IMR-90 (cell line): ENCODE data around the gene MTG1.

Experiments
- BHLHE40 ChIP-seq: fragments of 150-350 bp; IDR thresholded peaks from 2 replicates; pipeline ENCODE4 v1.6.1; 2016; ENCODE audit warnings: mild to moderate bottlenecking, low read depth, low read length
- CEBPB ChIP-seq: IDR thresholded peaks from 2 replicates; pipeline ENCODE4 v1.6.1; 2012; ENCODE audit warnings: low read depth, low read length, improper control_type of control experiment
- FOS ChIP-seq: fragments of 150-350 bp; IDR thresholded peaks from 2 replicates; pipeline ENCODE4 v1.6.1; 2016; ENCODE audit warnings: low read depth, low read length
- MAZ ChIP-seq: IDR thresholded peaks from 2 replicates; pipeline ENCODE4 v1.6.1; 2012; ENCODE audit warnings: low read depth, mild to moderate bottlenecking, low read length, improper control_type of control experiment, moderate library complexity, borderline replicate concordance
- MXI1 ChIP-seq: IDR thresholded peaks from 2 replicates; pipeline ENCODE4 v1.6.1; 2012; ENCODE audit warnings: low read depth, mild to moderate bottlenecking, low read length, moderate library complexity, borderline replicate concordance
- NFE2L2 ChIP-seq: fragments of 150-350 bp; IDR thresholded peaks from 2 replicates; pipeline ENCODE4 v1.6.1; 2016; ENCODE audit warnings: low read depth, mild to moderate bottlenecking, low read length
- POLR2A ChIP-seq: IDR thresholded peaks from 2 replicates; pipeline ENCODE4 v1.6.1; 2012; ENCODE audit warnings: mild to moderate bottlenecking, low read depth, low read length
- RAD21 ChIP-seq: IDR thresholded peaks from 2 replicates; pipeline ENCODE4 v1.6.1; 2012; ENCODE audit warnings: low read length, improper control_type of control experiment
- RCOR1 ChIP-seq: IDR thresholded peaks from 2 replicates; pipeline ENCODE4 v1.6.1; 2012; ENCODE audit warnings: mild to moderate bottlenecking, low read length, improper control_type of control experiment; ENCODE audit not compliant: insufficient replicate concordance
- RFX5 ChIP-seq: IDR thresholded peaks from 2 replicates; pipeline ENCODE4 v1.8.0; 2012; ENCODE audit warnings: low read depth, mild to moderate bottlenecking, low read length, moderate library complexity
- SMC3 ChIP-seq: fragments of 150-350 bp; IDR thresholded peaks from 2 replicates; pipeline ENCODE4 v1.6.1; 2016; ENCODE audit warnings: low read depth, mild to moderate bottlenecking, antibody characterized with exemption, low read length, moderate library complexity
- TF ChIP-seq, protein P1 (sequence below): conservative IDR thresholded peaks from 2 replicates; pipeline ENCODE4 v1.5.1; 2012; ENCODE audit warnings: mild to moderate bottlenecking, low read depth, low read length, improper control_type of control experiment

DNA sequence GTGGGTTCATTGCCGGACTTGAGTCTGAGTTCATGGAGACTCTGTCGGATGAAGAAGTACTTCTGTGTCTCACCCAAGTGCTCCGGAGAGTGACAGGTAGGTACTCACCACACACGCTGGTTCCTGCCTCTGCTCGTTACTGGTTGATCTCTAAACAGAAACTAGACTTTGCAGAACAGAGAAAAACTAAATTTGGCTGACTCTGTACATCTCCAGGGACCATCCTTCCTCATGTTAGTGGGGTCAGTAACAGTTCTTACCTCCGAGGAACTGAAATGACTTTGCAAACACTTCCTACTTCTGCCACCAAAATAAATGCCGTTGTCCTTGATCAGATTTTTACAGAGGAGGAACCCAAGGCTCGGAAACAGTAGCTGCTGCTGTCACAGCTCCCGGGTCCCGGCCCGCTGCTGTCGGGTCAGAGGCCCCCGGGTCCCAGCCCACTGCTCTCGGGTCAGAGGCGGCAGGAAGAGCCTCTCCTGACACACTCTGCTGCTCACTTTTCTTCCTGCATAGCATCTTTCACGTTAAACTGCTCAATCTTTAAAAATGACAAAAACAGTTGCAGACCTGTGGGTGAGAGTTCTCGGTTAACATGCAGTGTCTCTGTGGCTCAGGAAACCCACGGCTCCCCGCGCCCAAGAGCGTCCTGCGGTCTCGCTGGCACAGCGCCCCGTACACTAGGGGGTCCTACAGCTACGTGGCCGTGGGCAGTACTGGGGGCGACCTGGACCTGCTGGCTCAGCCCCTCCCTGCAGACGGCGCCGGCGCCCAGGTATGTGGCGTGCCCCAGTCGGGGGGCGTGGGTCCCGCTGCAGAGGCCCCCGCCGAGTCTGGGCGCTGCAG, 4.8 kb upstream of the MTG1 start:
- TF ChIP-seq, protein P1, sequence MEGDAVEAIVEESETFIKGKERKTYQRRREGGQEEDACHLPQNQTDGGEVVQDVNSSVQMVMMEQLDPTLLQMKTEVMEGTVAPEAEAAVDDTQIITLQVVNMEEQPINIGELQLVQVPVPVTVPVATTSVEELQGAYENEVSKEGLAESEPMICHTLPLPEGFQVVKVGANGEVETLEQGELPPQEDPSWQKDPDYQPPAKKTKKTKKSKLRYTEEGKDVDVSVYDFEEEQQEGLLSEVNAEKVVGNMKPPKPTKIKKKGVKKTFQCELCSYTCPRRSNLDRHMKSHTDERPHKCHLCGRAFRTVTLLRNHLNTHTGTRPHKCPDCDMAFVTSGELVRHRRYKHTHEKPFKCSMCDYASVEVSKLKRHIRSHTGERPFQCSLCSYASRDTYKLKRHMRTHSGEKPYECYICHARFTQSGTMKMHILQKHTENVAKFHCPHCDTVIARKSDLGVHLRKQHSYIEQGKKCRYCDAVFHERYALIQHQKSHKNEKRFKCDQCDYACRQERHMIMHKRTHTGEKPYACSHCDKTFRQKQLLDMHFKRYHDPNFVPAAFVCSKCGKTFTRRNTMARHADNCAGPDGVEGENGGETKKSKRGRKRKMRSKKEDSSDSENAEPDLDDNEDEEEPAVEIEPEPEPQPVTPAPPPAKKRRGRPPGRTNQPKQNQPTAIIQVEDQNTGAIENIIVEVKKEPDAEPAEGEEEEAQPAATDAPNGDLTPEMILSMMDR = no peak
- TF ChIP-seq RAD21 (no peak), MXI1 (no peak), SMC3 (no peak), CEBPB (no peak), MAZ (no peak), RCOR1 (no peak), POLR2A (no peak), RFX5 (no peak), NFE2L2 (no peak), FOS (no peak), BHLHE40 (no peak)
